NCI-H1105 (cell line): ENCODE data around the gene TTC36.
"Not testable (repeated sequence)": the region's sequence is repeated elsewhere in the genome, so short reads cannot be mapped to it uniquely, and the experiment has no call there.

Experiments
- DNase-seq: peaks from one replicate; lab custom pipeline; 2025; lab: John Stamatoyannopoulos, UW

Gene TTC36

GRCh38 chr11:118527109-118527508, at the start of gene TTC36:
Gene TTC36, plus strand, starts transcription at chr11:118527474. Its CDS starts 21 bp downstream, at chr11:118527495.
- no peak for DNase-seq

GRCh38 chr11:118481238-118481637, 46.0 kb upstream of the TTC36 start:
- not testable (repeated sequence) for DNase-seq

DNA sequence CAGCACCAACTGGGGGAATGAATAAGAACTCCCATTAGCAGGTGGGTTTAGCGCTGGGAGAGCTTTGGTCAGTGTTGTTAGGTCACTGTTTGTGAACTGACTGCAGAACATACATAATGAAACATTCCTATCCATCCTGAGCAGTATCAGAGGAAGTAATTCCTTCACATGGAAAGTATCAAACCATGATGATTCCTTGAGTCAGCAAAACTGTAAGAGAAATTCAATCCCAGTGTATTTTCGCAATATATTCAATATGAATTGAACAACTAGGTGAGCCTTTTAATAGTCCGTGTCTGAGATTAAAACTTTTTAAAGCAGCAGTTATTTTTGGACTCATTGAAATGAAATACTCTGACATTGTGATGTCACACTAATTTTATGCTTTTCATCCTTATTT, 42.9 kb upstream of the TTC36 start:
- DNase-seq, result no peak

GRCh38 chr11:118485273-118485672, 42.0 kb upstream of the TTC36 start:
- no peak for DNase-seq

GRCh38 chr11:118488480-118489109, 38.7 kb upstream of the TTC36 start:
- peak; percentile 44 for DNase-seq

DNA sequence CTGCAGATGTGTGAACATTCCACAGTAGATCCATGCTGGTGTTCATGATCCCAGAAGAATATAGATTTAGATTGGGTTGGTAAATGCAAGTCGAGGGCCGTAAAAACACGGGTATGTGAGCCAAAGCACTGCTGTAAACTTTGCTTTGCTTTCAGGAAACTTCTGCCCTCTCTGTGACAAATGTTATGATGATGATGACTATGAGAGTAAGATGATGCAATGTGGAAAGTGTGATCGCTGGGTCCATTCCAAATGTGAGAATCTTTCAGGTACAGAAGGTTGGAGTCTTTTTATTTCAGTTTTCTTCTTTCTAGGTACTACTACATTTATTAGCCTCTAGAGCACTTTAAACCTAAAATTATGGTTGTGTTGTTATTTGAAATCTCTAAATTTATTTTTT, 36.2 kb upstream of the TTC36 start:
- DNase-seq, result no peak

- no peak for DNase-seq
Observed at GRCh38 chr11:118497831-118498230, 29.4 kb upstream of the TTC36 start.

DNA sequence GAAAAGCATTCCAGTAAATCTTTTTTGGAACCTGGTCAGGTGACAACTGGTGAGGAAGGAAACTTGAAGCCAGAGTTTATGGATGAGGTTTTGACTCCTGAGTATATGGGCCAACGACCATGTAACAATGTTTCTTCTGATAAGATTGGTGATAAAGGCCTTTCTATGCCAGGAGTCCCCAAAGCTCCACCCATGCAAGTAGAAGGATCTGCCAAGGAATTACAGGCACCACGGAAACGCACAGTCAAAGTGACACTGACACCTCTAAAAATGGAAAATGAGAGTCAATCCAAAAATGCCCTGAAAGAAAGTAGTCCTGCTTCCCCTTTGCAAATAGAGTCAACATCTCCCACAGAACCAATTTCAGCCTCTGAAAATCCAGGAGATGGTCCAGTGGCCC, 24.1 kb upstream of the TTC36 start:
- no peak for DNase-seq

- no peak for DNase-seq
Observed at GRCh38 chr11:118511601-118512000, 15.7 kb upstream of the TTC36 start.

DNA sequence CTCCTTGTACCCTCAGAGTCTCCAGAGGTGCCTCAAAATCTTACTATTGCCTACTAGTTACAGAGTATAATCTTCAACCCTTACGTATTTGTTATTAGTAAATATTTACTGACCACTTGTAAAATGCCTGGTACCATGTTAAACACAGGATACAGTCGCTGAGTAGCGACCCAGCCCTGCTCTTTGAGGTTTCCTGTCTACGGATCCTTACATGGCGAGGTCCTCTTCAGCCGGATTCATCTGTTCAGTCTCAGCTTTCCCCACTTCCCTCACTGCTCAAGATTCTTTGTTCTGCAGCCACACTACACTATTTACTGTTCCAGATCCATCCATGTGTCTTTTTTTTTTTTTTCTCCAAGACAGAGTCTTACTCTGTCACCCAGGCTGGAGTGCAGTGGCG, 13.2 kb upstream of the TTC36 start:
- no peak for DNase-seq

DNA sequence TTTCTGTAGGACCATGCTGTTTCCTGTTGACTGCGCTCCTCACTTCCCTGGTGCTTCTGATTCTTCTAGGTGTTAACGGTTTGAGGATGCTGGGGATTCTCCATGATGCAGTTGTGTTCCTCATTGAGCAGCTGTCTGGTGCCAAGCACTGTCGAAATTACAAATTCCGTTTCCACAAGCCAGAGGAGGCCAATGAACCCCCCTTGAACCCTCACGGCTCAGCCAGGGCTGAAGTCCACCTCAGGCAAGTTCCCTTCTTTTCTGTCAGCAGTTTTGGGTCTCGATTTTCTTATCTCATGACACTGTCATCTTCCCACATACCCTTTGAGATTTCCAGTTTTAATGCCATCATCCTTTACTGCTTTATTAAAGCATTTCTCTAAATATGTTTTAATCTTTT, 7.7 kb upstream of the TTC36 start:
- no peak for DNase-seq

DNA sequence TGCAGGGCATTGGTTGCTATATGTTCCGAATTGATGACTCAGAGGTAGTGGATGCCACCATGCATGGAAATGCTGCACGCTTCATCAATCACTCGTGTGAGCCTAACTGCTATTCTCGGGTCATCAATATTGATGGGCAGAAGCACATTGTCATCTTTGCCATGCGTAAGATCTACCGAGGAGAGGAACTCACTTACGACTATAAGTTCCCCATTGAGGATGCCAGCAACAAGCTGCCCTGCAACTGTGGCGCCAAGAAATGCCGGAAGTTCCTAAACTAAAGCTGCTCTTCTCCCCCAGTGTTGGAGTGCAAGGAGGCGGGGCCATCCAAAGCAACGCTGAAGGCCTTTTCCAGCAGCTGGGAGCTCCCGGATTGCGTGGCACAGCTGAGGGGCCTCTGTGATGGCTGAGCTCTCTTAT, 5.4 kb upstream of the TTC36 start:
- no peak for DNase-seq

- DNase-seq, result no peak
Observed at GRCh38 chr11:118522571-118523072, 4.7 kb upstream of the TTC36 start.

DNA sequence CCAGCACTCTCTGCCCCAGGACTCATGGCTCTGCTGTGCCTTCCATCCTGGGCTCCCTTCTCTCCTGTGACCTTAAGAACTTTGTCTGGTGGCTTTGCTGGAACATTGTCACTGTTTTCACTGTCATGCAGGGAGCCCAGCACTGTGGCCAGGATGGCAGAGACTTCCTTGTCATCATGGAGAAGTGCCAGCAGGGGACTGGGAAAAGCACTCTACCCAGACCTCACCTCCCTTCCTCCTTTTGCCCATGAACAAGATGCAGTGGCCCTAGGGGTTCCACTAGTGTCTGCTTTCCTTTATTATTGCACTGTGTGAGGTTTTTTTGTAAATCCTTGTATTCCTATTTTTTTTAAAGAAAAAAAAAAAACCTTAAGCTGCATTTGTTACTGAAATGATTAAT, 2.9 kb upstream of the TTC36 start:
- DNase-seq, result no peak

- no peak for DNase-seq
Observed at GRCh38 chr11:118524757-118525470, 2.4 kb upstream of the TTC36 start.

- no peak for DNase-seq
Observed at GRCh38 chr11:118526688-118527087, 586 bp upstream of the TTC36 start.

DNA sequence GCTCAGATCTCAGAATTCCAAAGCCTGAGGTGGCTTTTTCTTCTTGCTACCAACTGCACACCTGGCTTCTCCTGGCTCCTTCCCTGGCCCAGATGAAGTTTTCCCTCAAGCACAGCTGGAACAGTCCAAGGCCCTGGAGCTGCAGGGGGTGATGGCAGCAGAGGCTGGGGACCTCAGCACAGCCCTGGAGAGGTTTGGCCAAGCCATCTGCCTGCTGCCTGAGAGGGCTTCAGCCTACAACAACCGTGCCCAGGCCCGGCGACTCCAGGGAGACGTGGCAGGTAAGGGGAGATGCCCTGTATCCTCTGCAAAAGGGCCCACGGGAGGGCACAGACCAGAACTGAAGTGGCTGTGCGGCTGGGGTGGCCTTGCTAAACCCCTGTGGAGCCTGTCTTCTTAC, 1.2 kb downstream of the TTC36 start:
- no peak for DNase-seq

DNA sequence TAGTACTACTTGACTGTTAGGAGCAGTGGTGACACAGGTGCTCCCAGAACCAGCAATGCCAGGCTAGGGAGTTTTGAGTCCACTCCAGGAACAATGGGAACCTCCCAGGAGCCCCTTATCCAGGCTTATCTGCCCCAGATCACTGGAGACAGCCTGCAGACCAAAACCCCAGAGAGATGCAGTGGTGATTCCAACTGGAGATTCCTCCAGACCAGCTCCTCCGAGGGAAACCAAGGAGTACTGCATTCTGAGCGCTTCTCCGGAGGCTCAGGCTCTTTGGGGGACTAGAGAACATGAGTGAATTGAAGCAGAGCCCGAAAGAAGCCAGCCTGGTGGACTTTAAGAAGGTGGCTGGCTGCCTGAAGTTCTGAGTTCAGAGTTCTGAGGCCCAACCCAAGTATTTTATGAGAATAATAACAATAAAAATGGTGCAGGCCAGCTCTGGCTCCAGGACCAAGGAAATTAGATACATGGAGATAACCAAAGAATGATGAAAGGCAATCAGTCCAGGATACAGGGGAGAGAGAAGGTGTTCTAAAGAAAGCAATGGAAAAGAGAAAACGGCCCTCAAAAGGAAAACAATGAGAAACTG, 2.4 kb downstream of the TTC36 start:
- no peak for DNase-seq

DNA sequence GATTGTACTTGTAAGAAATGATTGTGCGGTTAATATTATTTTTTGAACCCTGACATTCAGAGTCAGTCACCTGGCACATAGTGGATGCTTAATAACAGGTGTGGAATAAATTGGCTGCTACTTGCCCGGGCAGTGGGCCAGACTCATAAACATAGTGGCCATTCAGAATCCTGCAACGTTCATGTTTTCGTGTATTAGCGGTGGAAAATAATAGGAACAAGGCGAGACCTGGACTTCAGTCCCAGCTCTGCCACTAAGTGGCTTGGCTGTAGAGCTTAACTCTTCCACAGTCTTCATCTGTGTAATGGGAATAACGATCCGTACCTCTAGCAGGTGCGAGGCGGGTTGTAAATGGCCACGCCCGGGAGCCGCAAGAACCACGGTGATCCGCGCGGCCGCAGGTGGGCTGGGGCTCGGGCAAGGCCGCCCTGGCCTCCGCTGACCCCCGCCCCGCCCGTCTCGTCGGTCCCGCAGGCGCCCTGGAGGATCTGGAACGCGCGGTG, 3.0 kb downstream of the TTC36 start:
- peak; percentile 97 for DNase-seq

DNA sequence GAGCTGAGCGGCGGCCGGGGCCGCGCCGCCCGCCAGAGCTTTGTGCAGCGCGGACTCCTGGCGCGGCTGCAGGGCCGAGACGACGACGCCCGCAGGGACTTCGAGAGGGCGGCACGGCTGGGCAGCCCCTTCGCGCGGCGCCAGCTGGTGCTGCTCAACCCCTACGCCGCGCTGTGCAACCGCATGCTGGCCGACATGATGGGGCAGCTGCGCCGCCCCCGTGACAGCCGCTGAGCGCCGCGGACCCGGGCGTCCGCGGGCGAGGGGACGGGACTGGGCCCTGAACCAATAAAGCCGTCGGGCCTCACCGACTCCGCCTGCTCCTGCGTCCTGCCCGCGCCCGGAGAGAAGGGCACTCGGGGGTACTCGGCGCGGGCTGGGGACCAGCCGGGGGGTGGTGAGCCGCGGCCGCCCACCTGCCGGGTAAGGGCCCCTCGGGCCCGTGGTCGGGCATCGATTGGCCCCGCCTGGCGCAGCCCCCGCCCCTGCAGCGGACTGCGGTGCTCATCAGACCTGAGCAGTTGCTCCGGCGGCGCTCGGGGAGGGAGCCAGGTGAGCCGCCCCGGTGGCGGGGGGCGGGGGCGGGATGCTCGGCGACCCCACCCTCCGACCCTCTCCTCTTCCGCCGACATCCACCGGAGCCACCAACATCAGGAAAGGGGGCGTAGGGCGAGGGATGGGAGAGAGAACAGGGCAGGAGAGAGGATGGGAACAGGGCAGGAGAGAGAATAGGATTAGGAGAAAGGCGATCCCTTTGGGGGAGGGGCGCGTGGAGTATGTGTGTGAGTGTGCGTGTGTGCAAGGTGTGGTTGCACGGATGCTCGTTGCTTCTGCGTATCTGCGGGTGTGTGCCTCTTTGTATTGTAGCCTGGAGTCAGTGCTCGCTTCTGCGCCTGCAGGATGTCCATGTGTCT, 3.7 kb downstream of the TTC36 start, which contains the start of gene TMEM25:
Gene TMEM25, plus strand, starts transcription at position 510 of the 914 bp plus-strand sequence. CDS start 610 bp downstream, outside the sequence.
- peak; percentile 80 for DNase-seq

GRCh38 chr11:118531597-118532084, 4.4 kb downstream of the TTC36 start:
- DNase-seq, result no peak

GRCh38 chr11:118532091-118532490, 4.8 kb downstream of the TTC36 start:
- no peak for DNase-seq
